CD4-positive, alpha-beta T cell treated with Interleukin-15 for 1 hour (primary cell): ENCODE data around the gene RTN4RL1.

Experiments used
- DNase-seq: peaks from one replicate; pipeline ENCODE4 v3.0.0-alpha.2; 2020

The RTN4RL1 gene, protein sequence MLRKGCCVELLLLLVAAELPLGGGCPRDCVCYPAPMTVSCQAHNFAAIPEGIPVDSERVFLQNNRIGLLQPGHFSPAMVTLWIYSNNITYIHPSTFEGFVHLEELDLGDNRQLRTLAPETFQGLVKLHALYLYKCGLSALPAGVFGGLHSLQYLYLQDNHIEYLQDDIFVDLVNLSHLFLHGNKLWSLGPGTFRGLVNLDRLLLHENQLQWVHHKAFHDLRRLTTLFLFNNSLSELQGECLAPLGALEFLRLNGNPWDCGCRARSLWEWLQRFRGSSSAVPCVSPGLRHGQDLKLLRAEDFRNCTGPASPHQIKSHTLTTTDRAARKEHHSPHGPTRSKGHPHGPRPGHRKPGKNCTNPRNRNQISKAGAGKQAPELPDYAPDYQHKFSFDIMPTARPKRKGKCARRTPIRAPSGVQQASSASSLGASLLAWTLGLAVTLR

DNA sequence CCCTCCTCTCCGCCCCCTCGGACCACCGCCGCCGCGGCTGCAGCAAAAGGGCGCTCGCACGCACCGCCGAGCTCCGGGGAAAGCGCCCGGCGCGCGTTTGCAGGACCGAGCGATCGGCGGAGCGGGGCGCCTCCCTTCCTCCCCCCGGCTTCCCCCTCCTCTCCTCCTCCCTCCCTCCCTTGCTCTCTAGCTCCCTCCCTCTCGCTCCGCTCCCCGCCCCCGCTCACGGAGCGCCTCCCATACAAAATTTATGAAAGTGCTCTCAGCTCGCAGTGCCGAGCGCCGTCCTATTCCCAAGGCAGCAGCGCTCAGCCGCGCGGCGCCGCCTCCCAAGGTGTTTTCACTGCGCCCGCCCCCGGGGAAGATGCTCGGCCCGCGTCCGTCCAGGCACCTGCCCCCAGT is at the start of gene RTN4RL1:
Gene RTN4RL1 (minus strand): TSS at position 115 of the 402 bp plus-strand sequence. CDS start 469 bp downstream, outside the sequence.
- peak; percentile 74 for DNase-seq

DNA sequence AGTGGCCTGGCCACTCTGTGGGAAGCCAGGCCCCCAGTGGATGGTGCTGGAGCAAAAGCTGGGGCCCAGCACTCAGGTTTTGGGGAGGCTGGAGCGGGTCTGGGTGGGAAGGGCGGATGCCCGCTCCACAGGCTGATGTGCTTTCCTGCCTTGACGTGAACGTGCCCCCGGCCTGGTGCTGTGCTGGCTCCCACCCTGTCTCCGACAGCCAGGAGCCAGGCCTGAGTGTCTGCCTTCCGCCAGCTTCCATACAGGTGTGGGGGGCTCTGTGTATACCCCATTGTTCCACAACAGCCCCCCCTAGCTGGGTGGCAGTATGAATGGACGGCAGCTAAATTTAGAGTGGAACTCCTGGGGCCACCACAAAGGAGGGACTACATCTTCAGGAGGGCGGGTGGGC is 49.8 kb upstream of the RTN4RL1 start:
- DNase-seq: no peak

DNA sequence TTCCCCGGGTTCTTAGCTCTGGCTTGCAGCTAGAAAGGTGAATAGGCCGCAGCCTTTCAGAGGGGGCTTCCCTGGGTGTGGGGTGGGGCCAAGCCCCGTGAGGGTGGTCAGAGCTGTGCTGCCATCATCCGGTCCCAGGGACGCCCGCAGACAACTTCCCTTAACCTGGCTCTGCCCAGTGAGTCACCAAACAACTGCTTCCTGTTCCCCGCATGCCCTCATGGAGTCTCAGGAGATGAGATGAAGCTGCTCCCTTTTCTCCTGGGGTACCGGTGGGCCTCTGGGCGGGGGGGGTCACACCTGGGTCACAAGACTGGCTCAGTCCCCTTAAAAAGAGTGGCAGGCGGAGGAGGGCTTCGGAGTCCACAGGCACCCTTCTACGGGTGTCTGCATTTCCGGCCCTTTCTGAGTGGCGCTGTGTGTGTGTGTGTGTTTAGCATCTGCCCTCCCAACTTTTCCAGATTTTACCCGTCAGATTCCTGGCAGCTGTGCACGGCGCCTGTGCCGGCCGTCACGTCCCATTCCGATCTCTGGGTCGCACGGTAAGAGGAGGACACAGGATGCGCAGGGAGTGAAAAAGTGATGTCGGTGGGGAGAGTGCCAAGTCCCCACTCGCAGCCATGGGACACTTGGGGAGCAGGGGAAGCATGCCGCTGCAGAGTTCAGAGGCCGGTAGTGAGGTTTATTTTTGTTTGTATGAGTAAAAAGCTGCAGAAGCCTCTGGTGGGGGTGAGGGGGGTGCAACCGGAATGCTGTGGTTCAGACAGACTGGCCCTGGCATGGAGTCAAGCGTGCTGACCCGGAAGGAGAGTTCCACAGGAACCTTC is 46.5 kb upstream of the RTN4RL1 start:
- peak; percentile 52 for DNase-seq

DNA sequence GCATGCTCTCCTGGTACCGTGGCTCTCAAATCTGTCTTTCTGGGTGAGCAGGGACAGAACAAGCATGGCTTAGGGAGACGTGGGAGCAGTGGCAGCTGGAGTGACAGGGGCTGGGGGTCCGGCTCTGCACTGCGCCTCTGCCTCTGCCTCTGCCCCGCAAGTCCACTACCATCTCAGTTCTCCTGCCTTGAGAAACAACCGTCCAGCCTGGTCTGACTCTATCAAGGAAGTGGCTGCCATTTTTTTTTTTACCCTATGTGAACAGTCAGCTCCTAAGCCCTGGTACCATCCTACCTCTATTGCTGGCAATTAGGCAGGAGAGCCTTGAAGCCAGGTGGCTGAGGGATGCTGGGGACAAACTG is 45.9 kb upstream of the RTN4RL1 start:
- DNase-seq: no peak

DNA sequence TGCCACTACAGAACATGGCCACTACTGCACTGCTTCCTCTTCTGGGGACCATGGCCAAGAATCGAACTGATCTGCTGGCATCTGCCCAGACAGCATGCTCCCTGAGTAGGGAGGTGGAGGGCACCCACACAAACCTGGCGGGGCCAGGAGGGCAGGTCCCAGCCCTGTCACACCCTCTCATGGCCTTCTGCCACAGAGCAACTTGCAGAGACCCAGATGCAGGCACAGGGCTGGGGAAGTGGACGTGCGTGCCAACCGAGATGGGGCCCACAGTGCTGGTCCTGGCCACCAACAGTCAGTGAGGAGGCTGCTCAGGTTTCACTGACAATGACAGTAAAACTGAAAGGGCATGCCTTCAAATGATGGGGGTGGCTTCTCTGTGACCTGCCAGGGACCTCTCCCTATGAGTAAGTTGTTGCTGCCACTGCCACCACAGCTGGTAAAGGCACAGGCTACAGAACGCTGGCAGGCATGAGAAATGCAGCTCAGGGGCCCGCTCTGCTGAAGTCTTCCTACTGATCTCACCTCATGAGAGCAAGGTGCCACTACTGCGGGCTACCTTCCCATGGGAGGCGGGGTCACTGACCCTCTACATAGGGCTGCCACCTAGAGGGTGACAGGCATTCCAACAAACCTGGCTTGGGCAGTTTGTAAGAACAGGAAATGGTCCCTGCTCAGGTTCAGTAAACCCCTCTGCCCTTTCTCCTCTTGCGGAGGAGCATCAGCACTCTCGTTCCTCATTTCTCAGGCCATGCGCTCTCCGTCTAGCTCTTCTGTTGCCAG is 45.3 kb upstream of the RTN4RL1 start:
- no peak for DNase-seq

DNA sequence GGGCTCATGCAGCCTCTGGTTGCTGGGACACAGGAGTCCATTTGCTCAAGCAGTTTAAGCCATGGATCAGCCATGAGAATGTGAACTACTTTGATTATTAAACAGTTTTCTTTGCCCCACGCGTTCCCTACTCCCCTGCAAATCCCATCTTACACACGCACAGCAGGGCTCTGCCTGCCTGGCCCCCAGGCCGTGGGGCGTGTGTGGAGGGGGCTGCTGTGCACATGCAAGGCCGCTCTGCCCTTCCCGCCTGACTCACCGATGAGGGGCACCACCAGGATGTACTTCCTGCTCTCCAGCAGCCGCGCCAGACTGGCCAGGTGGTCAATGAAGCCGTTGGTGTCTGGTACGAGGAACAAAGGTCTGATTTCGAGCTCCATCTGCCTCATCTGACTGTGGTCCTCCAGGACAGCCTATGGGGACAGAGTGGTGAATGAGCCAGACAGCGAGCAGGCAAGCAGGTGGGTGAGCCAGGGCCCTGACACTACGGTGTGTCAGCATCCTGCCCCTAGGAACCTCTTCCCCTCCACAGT is 43.5 kb upstream of the RTN4RL1 start:
- no peak for DNase-seq

DNA sequence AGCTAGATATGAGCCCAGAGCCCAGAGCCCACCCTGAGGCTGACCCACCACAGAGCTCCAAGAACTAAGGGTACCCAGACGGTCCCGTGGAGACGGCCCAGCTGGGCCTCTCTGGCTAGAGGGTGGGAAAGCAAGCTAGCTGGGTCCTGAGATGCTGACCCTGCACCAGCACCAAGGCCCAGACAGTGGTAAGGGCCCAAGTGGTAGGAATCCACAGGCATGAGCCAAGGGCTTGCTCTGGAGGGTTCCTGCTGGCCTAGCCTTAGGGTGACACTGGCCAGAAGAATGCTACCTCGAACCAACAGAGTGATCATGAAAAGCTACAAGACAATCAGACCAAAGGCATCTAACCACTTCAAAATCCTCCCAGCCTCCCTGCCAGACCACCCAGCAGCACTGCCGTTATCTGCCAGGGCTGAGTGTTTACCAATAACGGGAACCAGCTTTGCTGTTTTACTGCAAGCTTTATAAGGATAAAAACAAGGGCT is 42.9 kb upstream of the RTN4RL1 start:
- no peak for DNase-seq

DNA sequence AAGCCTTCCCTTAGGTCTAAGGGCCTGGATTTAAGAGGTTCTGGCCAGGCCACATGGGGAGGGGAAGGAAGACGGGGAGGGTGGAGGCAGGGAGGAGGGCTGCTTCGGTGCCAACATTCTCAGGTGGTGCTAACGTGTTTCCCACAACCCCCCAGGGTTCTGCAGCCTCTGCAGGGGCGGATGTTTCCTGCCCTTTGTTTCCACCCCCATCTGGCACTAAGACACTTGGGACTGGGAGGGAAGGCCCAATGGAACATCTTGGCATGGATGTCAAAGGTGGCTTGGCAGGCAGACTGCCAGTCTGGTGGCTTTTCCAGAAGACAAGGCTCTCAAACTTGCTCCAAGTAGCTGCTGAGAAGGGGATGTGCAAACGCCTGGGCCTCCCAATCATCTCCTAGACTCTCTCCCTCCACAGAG is 42.5 kb upstream of the RTN4RL1 start:
- no peak for DNase-seq

DNA sequence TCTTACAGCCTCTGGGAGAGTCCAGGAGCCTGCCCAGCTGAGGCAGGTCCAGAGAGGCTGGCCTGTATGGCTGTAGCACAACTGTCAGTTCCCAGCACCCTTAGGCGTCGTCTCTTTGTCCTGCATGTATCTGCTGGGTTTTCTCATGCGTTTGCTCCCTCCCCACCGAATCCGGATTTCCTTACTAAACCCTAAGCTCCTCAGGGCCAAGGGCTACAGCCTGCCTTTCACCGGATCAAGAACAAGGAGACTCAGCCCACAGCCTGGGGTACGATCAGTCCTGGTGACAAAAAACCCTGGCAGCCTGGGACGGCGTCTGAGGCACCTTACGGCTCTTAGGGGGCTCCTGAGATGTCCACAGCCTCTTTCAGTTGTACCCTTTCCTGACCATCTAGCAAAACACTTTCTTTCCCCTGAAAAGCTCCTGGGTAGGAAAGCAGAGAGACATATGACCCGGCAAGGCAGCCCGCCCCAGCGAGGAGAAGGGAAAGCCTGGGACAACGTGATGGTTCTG is 42.0 kb upstream of the RTN4RL1 start:
- no peak for DNase-seq

DNA sequence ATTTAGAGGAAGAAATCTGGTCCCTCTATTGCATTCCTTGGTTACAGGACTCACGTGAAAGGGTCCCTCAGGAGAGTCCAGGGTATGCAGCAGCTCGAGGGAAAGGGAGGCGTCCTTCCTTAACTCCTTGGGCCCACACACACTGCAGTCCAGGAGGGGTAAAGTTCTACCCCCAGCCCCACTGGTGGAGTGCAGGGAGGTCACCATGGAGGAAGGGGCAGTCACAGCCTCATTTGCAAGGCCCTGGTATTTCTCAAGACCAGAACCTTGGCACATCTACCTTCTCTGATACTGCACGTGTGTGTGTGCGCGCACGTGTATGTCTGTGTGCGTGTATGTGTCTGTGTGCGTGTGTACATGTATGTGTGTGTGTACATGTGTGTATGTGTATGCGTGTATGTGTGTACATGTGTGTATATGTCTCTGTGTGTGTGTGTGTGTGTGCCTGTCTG is 40.8 kb upstream of the RTN4RL1 start:
- DNase-seq: no peak

DNA sequence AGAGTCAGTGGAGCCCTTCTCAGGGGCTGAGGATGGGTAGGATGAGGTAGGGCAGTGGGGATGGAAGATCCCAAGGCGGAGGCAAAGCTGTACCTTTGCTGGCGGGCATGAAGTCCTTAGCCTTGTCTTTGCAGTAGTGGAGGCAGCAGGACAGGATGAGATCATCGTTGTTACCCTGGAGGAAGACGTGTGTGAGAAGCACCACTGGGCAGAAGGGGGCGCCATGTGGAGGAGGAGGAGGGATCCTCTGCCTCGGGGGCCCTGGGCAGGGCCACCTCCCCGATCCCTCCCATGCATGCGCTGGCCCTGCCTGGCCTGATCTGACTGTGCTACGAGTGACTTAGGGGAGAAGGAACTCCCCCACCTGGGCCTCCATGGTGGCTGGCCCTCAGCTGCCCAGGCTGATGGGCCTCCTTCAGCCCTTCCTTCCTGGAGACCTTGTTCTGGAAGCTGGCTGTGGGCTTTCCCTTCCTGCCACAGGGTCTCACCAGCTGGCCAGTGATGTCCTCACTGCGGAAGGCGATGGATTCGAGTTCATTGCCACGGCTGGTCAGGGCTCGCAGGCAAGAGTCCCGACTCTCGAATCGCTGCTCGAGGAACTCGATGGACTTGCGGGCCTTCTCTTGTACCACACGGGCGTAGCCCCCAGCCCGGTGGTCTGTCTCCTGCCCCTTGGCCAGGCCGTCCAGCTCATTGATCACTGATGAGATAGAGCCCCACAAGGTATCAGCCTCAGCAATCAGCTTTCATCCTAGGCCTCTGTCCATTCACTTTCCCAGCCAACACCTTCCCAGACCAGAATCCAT is 40.0 kb upstream of the RTN4RL1 start:
- peak; percentile 43 for DNase-seq

DNA sequence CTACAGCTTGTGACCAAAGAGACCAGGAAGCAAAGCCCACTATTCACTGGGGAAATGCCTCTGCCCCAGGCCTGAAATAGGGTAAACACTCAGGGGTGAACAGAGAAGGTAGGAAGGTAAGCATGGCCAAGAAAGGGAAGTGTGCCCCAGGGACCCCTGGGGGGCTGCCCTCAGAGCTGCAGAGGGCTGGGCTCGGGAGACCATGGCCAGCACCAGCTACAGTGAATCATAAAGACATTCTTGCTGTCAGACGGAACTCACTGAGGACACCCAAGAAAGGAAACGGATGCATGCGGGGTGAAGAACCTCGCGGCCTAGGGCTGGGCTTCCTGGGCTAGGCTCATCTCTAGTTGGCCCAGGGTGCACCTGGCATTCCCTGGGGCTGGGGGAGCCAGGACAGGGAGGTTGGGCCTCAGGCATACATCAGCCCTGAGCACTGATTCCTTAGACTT is 39.4 kb upstream of the RTN4RL1 start:
- no peak for DNase-seq

DNA sequence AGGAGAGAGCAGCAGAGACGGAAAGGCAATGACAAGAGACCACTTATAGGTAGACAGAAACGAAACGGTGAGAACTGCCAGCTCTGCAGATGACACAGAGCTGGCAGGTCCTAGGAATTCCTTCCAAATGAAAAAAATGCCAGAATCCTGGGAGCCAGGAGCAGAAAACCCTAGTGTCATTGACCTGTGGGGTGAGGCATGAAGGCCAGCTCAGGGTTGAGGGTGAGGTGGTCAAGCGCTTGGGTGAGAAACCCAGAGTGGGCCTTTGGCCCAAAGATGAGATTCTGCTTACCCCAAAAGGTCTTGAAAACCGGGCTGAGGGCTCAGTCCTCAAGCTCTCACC is 39.0 kb upstream of the RTN4RL1 start:
- DNase-seq: no peak

DNA sequence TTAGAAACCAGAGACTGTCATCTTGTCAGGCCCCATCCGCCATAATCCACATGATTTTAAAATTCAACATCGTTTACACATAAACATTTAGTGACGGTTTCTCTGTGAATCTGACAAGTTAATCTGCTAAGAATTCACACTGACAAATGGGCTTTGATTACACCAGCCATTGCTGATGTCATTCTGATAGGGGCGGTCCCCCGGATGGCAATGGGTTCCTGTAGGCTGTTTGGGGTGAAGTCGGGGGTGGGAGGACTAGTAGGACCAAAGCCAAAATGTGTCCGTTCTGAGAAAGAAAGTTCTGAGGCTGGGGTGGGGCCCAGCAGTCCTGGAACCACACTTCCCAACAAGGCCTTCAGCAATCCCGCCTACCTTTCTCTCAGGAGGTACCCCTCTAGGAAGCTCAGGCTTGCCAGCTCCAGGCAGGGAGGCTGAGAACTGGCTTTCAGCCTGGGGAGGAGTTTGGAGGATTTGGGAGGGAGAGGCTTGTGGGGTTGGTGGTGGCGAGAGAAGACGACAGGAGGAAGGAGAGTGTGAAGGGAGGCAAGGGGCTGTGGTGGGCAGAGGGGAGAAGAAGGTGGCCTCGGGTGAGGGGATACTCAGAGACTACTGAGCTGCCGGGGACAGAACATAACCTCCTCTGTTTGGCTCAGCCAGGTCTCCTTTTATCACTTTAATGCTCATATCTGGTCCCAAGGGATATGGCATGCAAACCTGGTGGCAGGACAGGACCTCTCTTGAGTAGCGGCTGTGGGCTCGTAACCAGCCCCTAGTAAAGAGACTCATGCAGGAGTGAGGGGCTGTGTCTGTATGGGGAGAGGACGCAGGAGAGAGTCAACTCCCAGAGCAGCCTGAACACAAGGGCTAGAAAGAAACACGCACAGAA is 38.4 kb upstream of the RTN4RL1 start:
- no peak for DNase-seq

DNA sequence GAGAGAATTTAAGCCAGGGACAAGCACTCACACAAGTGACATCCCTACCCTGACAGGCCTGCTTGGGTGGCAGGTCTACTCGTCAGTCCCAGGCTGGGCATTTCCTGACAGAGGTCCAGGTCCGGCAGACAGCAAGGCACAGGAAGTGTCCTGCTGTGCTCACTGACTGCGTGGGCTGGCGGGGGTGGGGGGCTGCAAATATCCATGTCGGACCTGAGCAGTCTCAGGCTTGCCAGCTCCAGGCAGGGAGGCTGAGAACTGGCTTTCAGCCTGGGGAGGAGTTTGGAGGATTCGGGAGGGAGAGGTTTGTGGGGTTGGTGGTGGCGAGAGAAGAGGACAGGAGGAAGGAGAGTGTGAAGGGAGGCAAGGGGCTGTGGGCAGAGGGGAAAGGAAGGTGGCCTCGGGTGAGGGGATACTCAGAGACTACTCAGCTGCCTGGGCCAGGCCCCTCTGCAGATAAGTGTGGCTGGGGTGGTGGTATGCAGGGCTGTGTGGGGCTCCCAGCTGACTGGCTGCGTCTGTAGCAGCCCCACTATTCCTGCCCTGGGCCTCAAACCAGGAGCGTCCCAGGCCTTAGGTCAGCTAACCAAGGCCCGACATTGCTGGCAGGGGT is 37.5 kb upstream of the RTN4RL1 start:
- no peak for DNase-seq

DNA sequence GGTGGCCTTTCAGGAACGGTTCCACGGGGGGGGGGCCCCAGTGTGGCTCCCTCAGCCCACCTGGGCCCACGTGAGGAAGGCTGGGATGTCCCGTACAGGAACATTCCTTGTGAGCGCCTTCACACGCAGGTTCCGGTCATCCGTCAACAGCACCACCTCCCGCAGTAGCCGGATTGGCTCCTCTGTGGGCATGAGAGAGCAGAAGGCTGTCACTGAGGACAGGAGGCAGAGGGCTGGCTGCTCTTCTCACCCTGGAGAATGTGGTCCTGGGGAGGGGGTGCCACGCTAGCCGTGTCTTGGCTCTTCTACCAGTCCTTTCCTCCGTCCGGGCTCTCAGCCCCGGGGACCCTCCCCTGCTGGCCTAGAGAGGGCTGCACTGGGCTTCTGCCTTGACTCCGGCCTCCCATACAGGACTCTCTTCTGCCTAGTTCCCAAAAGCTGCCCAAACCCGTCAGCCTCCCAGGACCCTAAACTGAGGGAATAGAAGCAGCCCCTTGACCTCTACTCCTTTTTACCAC is 36.4 kb upstream of the RTN4RL1 start:
- DNase-seq: no peak

DNA sequence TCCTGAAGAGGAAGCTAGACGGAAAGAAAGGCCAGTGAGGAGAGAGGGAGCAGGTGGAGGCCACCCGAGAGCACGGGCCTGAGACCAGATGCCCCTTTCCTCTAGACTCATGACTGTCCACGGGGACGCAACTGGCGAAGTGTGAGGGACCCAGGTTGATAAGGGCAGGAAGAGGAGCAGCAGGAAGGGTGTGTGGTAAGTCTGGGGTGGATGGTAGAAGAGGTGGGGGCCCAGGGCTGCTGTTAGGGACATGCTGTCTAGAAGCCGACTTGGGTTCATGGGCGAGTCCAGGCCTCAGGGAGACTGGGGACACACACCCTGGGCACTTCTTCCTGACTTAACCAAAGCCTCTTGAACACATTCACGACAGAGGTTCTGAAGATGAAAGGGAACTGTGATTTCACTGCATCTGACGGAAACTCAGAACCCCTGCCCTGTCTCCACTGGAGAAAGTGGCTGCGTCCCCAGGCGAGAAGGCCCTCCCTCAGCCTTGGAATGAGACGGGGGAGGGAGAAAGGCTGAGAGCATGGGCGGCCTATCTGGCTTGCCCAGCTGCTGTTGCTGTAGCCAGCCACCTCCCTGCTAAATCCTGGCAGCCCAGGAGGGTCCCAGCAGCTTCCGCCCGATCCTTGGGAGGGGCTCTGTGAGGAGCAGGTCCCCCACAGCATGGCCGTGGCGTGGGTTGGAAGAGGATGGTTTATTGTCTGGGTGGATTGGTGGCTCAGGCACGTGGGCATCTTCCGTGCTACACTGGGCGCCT is 35.7 kb upstream of the RTN4RL1 start:
- no peak for DNase-seq

DNA sequence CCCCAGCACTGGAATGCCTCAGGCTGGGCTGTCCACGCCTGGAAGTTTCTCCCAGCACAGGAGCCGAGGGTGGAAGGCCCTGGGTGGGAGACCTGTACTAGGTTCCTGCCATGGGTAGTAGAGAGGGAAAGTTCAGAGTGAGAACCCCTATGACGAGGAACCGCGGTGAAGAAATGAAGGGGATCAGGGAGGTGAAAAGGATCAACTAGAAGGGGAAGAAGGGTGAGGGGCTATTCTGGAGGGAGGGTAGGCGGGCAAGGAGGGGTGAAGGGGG is 35.2 kb upstream of the RTN4RL1 start:
- DNase-seq: no peak
